ENCODE results near the gene SEMA4G. TPM values are rescaled to one million over a fixed set of nuclear protein-coding genes. Genes with fewer than 3 reads are reported as not detected.

Gene SEMA4G
- total RNA-seq, 2 experiments from 2014 or later = 1.1 to 1.6 TPM

GRCh38 chr10:100997360-100998182, 28.3 kb downstream of the SEMA4G start:
- Mint-ChIP-seq H3K4me3 (peak overlapping the region; percentile 90), H3K4me1 (ENCODE audit: low read depth) (peaks cover 25% of the 10 kb centered on the region), H3K36me3 (ENCODE audit: low read depth) (peaks cover 27% of the 10 kb centered on the region), H3K9me3 (no peaks in the 10 kb centered on the region), H3K27me3 (no peaks in the 10 kb centered on the region), H3K27ac (peak overlapping the region; percentile 81)
- ATAC-seq (ENCODE audit: poor library complexity) (peak; percentile 46), DNase-seq (peak; percentile 38 to 81 (median 64))
- Histone ChIP-seq H3K27me3 (ENCODE audit: control insufficient read depth in 1 of 2, insufficient read depth in 2 of 2, low read length in 2 of 2) (no peaks in the 10 kb centered on the region), H3K9me3 (ENCODE audit: control insufficient read depth in 1 of 2, insufficient read depth in 1 of 2, low read length in 2 of 2) (no peaks in the 10 kb centered on the region), H3K36me3 (ENCODE audit: insufficient read depth, low read length) (peaks cover 12% of the 10 kb centered on the region), H3K27ac (ENCODE audit: low read depth in 1 of 2, low read length in 2 of 2) (peak overlapping the region; percentile 82 to 90), H3K4me3 (ENCODE audit: low read length) (peak overlapping the region; percentile 97), H3K4me1 (ENCODE audit: insufficient read depth, low read length) (peaks cover 41% of the 10 kb centered on the region)
- CTCF ChIA-PET = interaction anchor here (0.7 to 3.6 kb wide), 13 partner anchors 8 to 462 kb away, joined by 3 to 20 read pairs (median 5); partner anchors contain the start of genes HIF1AN, PDZD7 and SFXN3
- POLR2A ChIA-PET = interaction anchor here (0.6 to 5.1 kb wide), 7 partner anchors 9 to 1454 kb away, joined by 3 to 44 read pairs (median 6); partner anchors contain the start of genes C10orf95, MRPL43, PDZD7 and SFXN3
- peak; percentile 99 for TF ChIP-seq CTCF (IDR thresholded peaks at IDR 0.05)
- intact Hi-C loops (cut with DNase I, micrococcal nuclease) = loop anchor here in 1 of 2 experiments (1.0 kb wide), 1 partner anchor 34 kb away; the partner anchor contains the start of genes PDZD7 and SFXN3

- H3K4me3 Mint-ChIP-seq = peak overlapping the region; percentile 90
- ATAC-seq (ENCODE audit: poor library complexity) = peak; percentile 35
- TF ChIP-seq CTCF (IDR thresholded peaks at IDR 0.05) = no peak
- Histone ChIP-seq H3K27me3 (ENCODE audit: control insufficient read depth in 1 of 2, insufficient read depth in 2 of 2, low read length in 2 of 2) (no peaks in the 10 kb centered on the region), H3K4me1 (ENCODE audit: insufficient read depth, low read length) (peaks cover 41% of the 10 kb centered on the region), H3K27ac (ENCODE audit: low read depth in 1 of 2, low read length in 2 of 2) (peak overlapping the region; percentile 82 to 90), H3K9me3 (ENCODE audit: control insufficient read depth in 1 of 2, insufficient read depth in 1 of 2, low read length in 2 of 2) (no peaks in the 10 kb centered on the region), H3K4me3 (ENCODE audit: low read length) (peak overlapping the region; percentile 97), H3K36me3 (ENCODE audit: insufficient read depth, low read length) (peaks cover 14% of the 10 kb centered on the region)
- H3K27ac Mint-ChIP-seq = peak overlapping the region; percentile 76
- intact Hi-C loops (cut with DNase I, micrococcal nuclease) = loop anchor here in 1 of 2 experiments (1.0 kb wide), 1 partner anchor 33 kb away; the partner anchor contains the start of genes PDZD7 and SFXN3
- DNase-seq = peak in 13 of 14 experiments; percentile 41 to 84 (median 65)
- no peaks in the 10 kb centered on the region for H3K9me3 Mint-ChIP-seq
- H3K36me3 Mint-ChIP-seq (ENCODE audit: low read depth) = peaks cover 19% of the 10 kb centered on the region
- ChIA-PET CTCF (interaction anchor here (1.0 to 3.6 kb wide), 9 partner anchors 8 to 463 kb away, joined by 3 to 20 read pairs (median 5); partner anchors contain the start of genes HIF1AN, PDZD7 and SFXN3), POLR2A (interaction anchor here (0.6 to 5.1 kb wide), 6 partner anchors 11 to 1453 kb away, joined by 3 to 44 read pairs (median 8); partner anchors contain the start of genes C10orf95, MRPL43, PDZD7 and SFXN3)
- peaks cover 25% of the 10 kb centered on the region for H3K4me1 Mint-ChIP-seq (ENCODE audit: low read depth)
- H3K27me3 Mint-ChIP-seq = no peaks in the 10 kb centered on the region
These were observed 29.1 kb downstream of the SEMA4G start for GRCh38 chr10:100998183-100998990.

All from CD4-positive, alpha-beta T cell (primary cell).